SK-N-SH (cell line): Measurements from ENCODE around the gene PHKG2. TPM values are rescaled to one million over a fixed set of nuclear protein-coding genes. Genes with fewer than 3 reads are reported as not detected.

Source experiments
- CTCF ChIA-PET: fragments of 300-600, 350-600 bp; formaldehyde crosslinking; extraction: SDS; loops from one replicate; lab custom pipeline; 2021; lab: Yijun Ruan, JAX
- POLR2A ChIA-PET: fragments of 350-600 bp; sonication (Branson Sonifier 250); formaldehyde crosslinking; extraction: SDS; loops from one replicate; lab custom pipeline; 2020; ENCODE audit warnings: antibody characterized with exemption, inconsistent platforms; lab: Yijun Ruan, JAX
- DNase-seq: peaks from one replicate; pipeline ENCODE4 v3.0.0; 2012
- H2AFZ ChIP-seq: fragments of 200-600 bp; sonication (generic); 2 replicates; pipeline ENCODE4 v1.8.1; 2016; ENCODE audit warnings: antibody characterized with exemption, mild to moderate bottlenecking, low read depth
- H3F3A ChIP-seq: fragments of 200-600 bp; sonication (generic); replicated peaks from 2 replicates; pipeline ENCODE3; 2016; ENCODE audit warnings: antibody characterized with exemption, mild to moderate bottlenecking; ENCODE audit not compliant: insufficient read depth
- H3K27ac ChIP-seq, 2 experiments: fragments of 200-500 bp in 1 of 2; fragments of 200-600 bp in 1 of 2; sonication (Bioruptor generic) in 1 of 2; sonication (generic), shearing (Covaris generic) in 1 of 2; 2 replicates each; pipeline versions ENCODE4 v1.5.1 to v1.6.1; 2014 to 2016; ENCODE audit warnings: low read depth in 2 of 2, inconsistent platforms in 1 of 2, low read length in 1 of 2, mild to moderate bottlenecking in 1 of 2, mixed read lengths in 1 of 2
- H3K27me3 ChIP-seq: fragments of 200-600 bp; sonication (generic), shearing (Covaris generic); 2 replicates; pipeline ENCODE4 v1.6.1; 2016; ENCODE audit warnings: mixed run types; ENCODE audit not compliant: insufficient read depth
- H3K36me3 ChIP-seq, 2 experiments: fragments of 200-500 bp in 1 of 2; fragments of 200-600 bp in 1 of 2; sonication (Bioruptor generic) in 1 of 2; sonication (generic) in 1 of 2; replicated peaks in 1 of 2; 2 replicates each; pipeline versions ENCODE3 to v1.5.1; 2014 to 2016; ENCODE audit warnings: low read length in 1 of 2, mild to moderate bottlenecking in 1 of 2; ENCODE audit not compliant: insufficient read depth in 2 of 2, control insufficient read depth in 1 of 2
- H3K4me1 ChIP-seq, 2 experiments: fragments of 200-500 bp in 1 of 2; fragments of 200-600 bp in 1 of 2; sonication (Bioruptor generic) in 1 of 2; sonication (generic), shearing (Covaris generic) in 1 of 2; 2 replicates each; pipeline versions ENCODE4 v1.5.1 to v1.6.1; 2014 to 2016; ENCODE audit warnings: low read depth in 1 of 2, low read length in 1 of 2, mixed run types in 1 of 2; ENCODE audit not compliant: insufficient read depth in 2 of 2, control insufficient read depth in 1 of 2
- H3K4me2 ChIP-seq: fragments of 200-600 bp; sonication (generic), shearing (Covaris generic); 2 replicates; pipeline ENCODE4 v1.6.1; 2017; ENCODE audit warnings: mixed run types
- H3K4me3 ChIP-seq, 2 experiments: fragments of 200-500 bp in 1 of 2; fragments of 200-600 bp in 1 of 2; sonication (Bioruptor generic) in 1 of 2; sonication (generic), shearing (Covaris generic) in 1 of 2; 2 replicates each; pipeline versions ENCODE4 v1.5.1 to v1.8.1; 2014 to 2016; ENCODE audit warnings: low read depth in 2 of 2, inconsistent platforms in 1 of 2, low read length in 1 of 2, mild to moderate bottlenecking in 1 of 2, mixed read lengths in 1 of 2, moderate library complexity in 1 of 2
- H3K79me2 ChIP-seq: fragments of 200-600 bp; sonication (generic); 2 replicates; pipeline ENCODE4 v1.8.1; 2017; ENCODE audit warnings: mild to moderate bottlenecking; ENCODE audit not compliant: insufficient read depth
- H3K9ac ChIP-seq: fragments of 200-600 bp; sonication (generic); 2 replicates; pipeline ENCODE4 v1.6.1; 2017; ENCODE audit warnings: mixed run types
- H3K9me2 ChIP-seq: fragments of 200-600 bp; sonication (generic); 2 replicates; pipeline ENCODE4 v1.6.1; 2017; ENCODE audit warnings: mixed run types
- H3K9me3 ChIP-seq: fragments of 200-600 bp; sonication (generic); 2 replicates; pipeline ENCODE4 v1.6.1; 2017; ENCODE audit warnings: mixed run types, mild to moderate bottlenecking, moderate library complexity
- H4K20me1 ChIP-seq: fragments of 200-600 bp; sonication (generic); 2 replicates; pipeline ENCODE4 v1.6.1; 2017; ENCODE audit warnings: mild to moderate bottlenecking, mixed run types; ENCODE audit not compliant: insufficient read depth
- CHD2 ChIP-seq: fragments of 150-350 bp; IDR thresholded peaks from 2 replicates; pipeline ENCODE4 v1.6.1; 2018; ENCODE audit warnings: low read length; ENCODE audit not compliant: partially characterized antibody
- CTCF ChIP-seq: fragments of 200-600 bp; sonication (generic); IDR thresholded peaks from 2 replicates; pipeline ENCODE4 v1.6.1; 2017; ENCODE audit warnings: antibody characterized with exemption, mild to moderate bottlenecking, moderate library complexity
- ELF1 ChIP-seq: IDR thresholded peaks from 2 replicates; pipeline ENCODE4 v1.4.0; 2012
- FOSL2 ChIP-seq: IDR thresholded peaks from 2 replicates; pipeline ENCODE4 v1.4.0; 2012; ENCODE audit warnings: low read depth, mild to moderate bottlenecking, moderate library complexity, borderline replicate concordance
- GATA2 ChIP-seq: sonication (generic); formaldehyde crosslinking; IDR thresholded peaks from 2 replicates; pipeline ENCODE4 v1.5.0; 2020; ENCODE audit warnings: mild to moderate bottlenecking, missing genetic modification reagents
- IRF3 ChIP-seq: fragments of 150-350 bp; IDR thresholded peaks from 2 replicates; pipeline ENCODE4 v1.6.1; 2016; ENCODE audit warnings: mild to moderate bottlenecking, low read depth, low read length
- JUND ChIP-seq: IDR thresholded peaks from 2 replicates; pipeline ENCODE4 v1.4.0; 2012
- MXI1 ChIP-seq: IDR thresholded peaks from 2 replicates; pipeline ENCODE4 v1.6.1; 2012; ENCODE audit warnings: mild to moderate bottlenecking, low read depth, low read length, improper control_type of control experiment
- NFIC ChIP-seq: IDR thresholded peaks from 2 replicates; pipeline ENCODE4 v1.4.0; 2012; ENCODE audit warnings: borderline replicate concordance
- PBX3 ChIP-seq: IDR thresholded peaks from 2 replicates; pipeline ENCODE4; 2012
- RAD21 ChIP-seq: IDR thresholded peaks from 2 replicates; pipeline ENCODE4 v1.6.1; 2012; ENCODE audit warnings: mild to moderate bottlenecking, low read length
- REST ChIP-seq: IDR thresholded peaks from 2 replicates; pipeline ENCODE4 v1.6.1; 2012; ENCODE audit warnings: mild to moderate bottlenecking, low read depth, low read length, moderate library complexity
- RFX5 ChIP-seq: IDR thresholded peaks from 2 replicates; pipeline ENCODE4 v1.6.1; 2012; ENCODE audit warnings: mild to moderate bottlenecking, improper control_type of control experiment, low read length
- SIN3A ChIP-seq: IDR thresholded peaks from 2 replicates; pipeline ENCODE4 v1.6.1; 2012; ENCODE audit warnings: low read depth, mild to moderate bottlenecking, low read length, moderate library complexity, borderline replicate concordance
- SMC3 ChIP-seq: IDR thresholded peaks from 2 replicates; pipeline ENCODE4 v1.6.1; 2012; ENCODE audit warnings: low read depth, low read length, improper control_type of control experiment
- TCF12 ChIP-seq: IDR thresholded peaks from 2 replicates; pipeline ENCODE4 v1.4.0; 2012
- YY1 ChIP-seq: IDR thresholded peaks from 2 replicates; pipeline ENCODE4 v1.4.0; 2012; ENCODE audit warnings: low read depth, mild to moderate bottlenecking
- ZBTB33 ChIP-seq: IDR thresholded peaks from 2 replicates; pipeline ENCODE4 v1.4.0; 2012; ENCODE audit warnings: low read depth, borderline replicate concordance
- WGBS: methylation state at CpG from one replicate; pipeline ENCODE4 v1.1.6; 2017; ENCODE audit warnings: low lambda C conversion rate; 5-methylcytosine and 5-hydroxymethylcytosine counted together
- polyA plus RNA-seq, 3 experiments: library from polyadenylated mRNA; depleted of rRNA; stranded (reverse); fragments of >200 nt; gene quantifications; 2 replicates each; pipeline ENCODE4 v1.2.3, GENCODE V29; 2012
- TF ChIP-seq, protein P1 (sequence below): IDR thresholded peaks from 2 replicates; pipeline ENCODE4 v1.4.0; 2012; ENCODE audit warnings: low read depth
- TF ChIP-seq, protein P2 (sequence below): IDR thresholded peaks from 2 replicates; pipeline ENCODE4 v1.4.0; 2012; ENCODE audit warnings: low read depth, borderline replicate concordance

The PHKG2 gene
- polyA plus RNA-seq, 1 of the 3 experiments (the other 2 are of a cell fraction), result 45.8 TPM

DNA sequence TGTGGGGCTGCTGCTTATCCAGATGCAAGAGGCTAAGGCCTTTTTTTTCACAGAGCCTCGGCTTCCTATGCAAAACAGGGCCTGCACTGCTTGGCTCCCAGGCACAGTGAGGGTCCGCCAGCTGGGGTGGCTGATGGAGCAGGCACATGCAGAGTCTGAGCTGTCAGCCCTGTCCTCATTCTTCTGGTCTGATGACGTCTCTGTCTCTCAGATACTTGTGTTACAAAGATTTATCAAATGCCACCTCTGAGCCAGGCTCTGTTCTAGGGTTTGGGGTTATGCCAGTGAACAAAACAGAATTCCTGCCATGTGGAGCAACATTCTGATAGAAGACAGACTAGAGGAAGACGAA lies 18.7 kb downstream of the PHKG2 start:
- no peaks in the 10 kb centered on the region for H4K20me1 ChIP-seq

More for the DNA sequence above, 18.7 kb downstream of the PHKG2 start:
- Histone ChIP-seq H3K9me3 (no peaks in the 10 kb centered on the region), H3K9ac (no peak overlapping the region), H3K4me3 (no peak overlapping the region), H3K27me3 (no peaks in the 10 kb centered on the region), H3F3A (no peaks in the 10 kb centered on the region), H3K4me2 (no peak overlapping the region), H2AFZ (no peak overlapping the region), H3K79me2 (peaks cover 36% of the 10 kb centered on the region), H3K27ac (no peak overlapping the region), H3K4me1 (peaks cover 8 to 14% of the 10 kb centered on the region in 2 experiments; a peak in 3 of 4 replicates), H3K9me2 (no peaks in the 10 kb centered on the region), H3K36me3 (peaks cover 50 to 78% of the 10 kb centered on the region in 2 experiments)
- TF ChIP-seq GATA2 (CRISPR knock-in tag), result no peak
- TF ChIP-seq MXI1, result no peak
- no peak for TF ChIP-seq YY1
- TF ChIP-seq REST, result no peak
- TF ChIP-seq RFX5, result no peak
- no peak for TF ChIP-seq CHD2
- no peak for TF ChIP-seq FOSL2
- TF ChIP-seq ELF1, result no peak
- no peak for TF ChIP-seq NFIC
- no peak for TF ChIP-seq CTCF
- TF ChIP-seq ZBTB33, result no peak
- no peak for TF ChIP-seq PBX3
- no peak for TF ChIP-seq JUND
- TF ChIP-seq, protein P1, sequence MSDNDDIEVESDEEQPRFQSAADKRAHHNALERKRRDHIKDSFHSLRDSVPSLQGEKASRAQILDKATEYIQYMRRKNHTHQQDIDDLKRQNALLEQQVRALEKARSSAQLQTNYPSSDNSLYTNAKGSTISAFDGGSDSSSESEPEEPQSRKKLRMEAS, result no peak
- TF ChIP-seq TCF12, result no peak
- TF ChIP-seq, protein P2, sequence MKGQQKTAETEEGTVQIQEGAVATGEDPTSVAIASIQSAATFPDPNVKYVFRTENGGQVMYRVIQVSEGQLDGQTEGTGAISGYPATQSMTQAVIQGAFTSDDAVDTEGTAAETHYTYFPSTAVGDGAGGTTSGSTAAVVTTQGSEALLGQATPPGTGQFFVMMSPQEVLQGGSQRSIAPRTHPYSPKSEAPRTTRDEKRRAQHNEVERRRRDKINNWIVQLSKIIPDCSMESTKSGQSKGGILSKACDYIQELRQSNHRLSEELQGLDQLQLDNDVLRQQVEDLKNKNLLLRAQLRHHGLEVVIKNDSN, result no peak
- TF ChIP-seq SIN3A, result no peak
- no peak for TF ChIP-seq IRF3
- no peak for TF ChIP-seq SMC3
- TF ChIP-seq RAD21, result no peak
- ChIA-PET CTCF (no interaction called here), POLR2A (no interaction called here)
- no peak for DNase-seq
- 79% methylated on average over 3 of the region's 4 CpGs for WGBS
